Breast epithelium (tissue), 4 donors: ENCODE measurements around the gene SLC44A1. TPM values are rescaled to one million over a fixed set of nuclear protein-coding genes. Genes with fewer than 3 reads are reported as not detected.
"Not testable (repeated sequence)": the region's sequence is repeated elsewhere in the genome, so short reads cannot be mapped to it uniquely, and the experiment has no call there.

ENCODE experiments used
- DNase-seq, 2 donors: peaks; one replicate each; pipeline ENCODE4 v3.0.0-alpha.2; 2019; ENCODE audit warnings: low spot score in 2 of 2
- H3K27ac ChIP-seq, 2 donors: fragments of 200-600 bp; sonication (generic) in 1 of 2; one replicate each; pipeline ENCODE4 v1.5.1; 2016 to 2019; ENCODE audit warnings: mild to moderate bottlenecking in 1 of 2
- H3K27me3 ChIP-seq, 2 donors: fragments of 200-600 bp; sonication (generic) in 1 of 2; one replicate each; pipeline versions ENCODE4 v1.5.1 to v1.6.0; 2017 to 2019; ENCODE audit warnings: control low read depth in 1 of 2, mild to moderate bottlenecking in 1 of 2
- H3K36me3 ChIP-seq: fragments of 200-600 bp; one replicate; pipeline ENCODE4 v1.5.1; 2019
- H3K4me1 ChIP-seq, 2 donors: fragments of 200-600 bp; sonication (generic); one replicate each; pipeline ENCODE4 v1.5.1; 2016 to 2019; ENCODE audit warnings: control low read depth in 1 of 2
- H3K4me3 ChIP-seq, 3 donors: fragments of 200-600 bp; sonication (generic); 1 replicate in 2 of 3; 2 replicates in 1 of 3; pipeline ENCODE4 v1.5.1; 2016 to 2019; ENCODE audit warnings: mild to moderate bottlenecking in 3 of 3, moderate library complexity in 2 of 3
- H3K9me3 ChIP-seq, 2 donors: fragments of 200-600 bp; sonication (generic) in 1 of 2; one replicate each; pipeline ENCODE4 v1.5.1; 2016 to 2019; ENCODE audit warnings: control low read depth in 1 of 2
- CTCF ChIP-seq, 3 donors: fragments of 450-650 bp; IDR thresholded peaks; one replicate each; pipeline ENCODE4 v1.5.1; 2016 to 2017; ENCODE audit warnings: antibody characterized with exemption in 3 of 3, mild to moderate bottlenecking in 3 of 3, moderate library complexity in 3 of 3
- POLR2A ChIP-seq: fragments of 450-650 bp; IDR thresholded peaks from one replicate; pipeline ENCODE4 v1.6.1; 2016; ENCODE audit warnings: antibody characterized with exemption, mild to moderate bottlenecking, moderate library complexity
- POLR2AphosphoS5 ChIP-seq, 3 donors: sonication (generic); formaldehyde crosslinking; IDR thresholded peaks; one replicate each; pipeline ENCODE4 v1.6.1; 2017; ENCODE audit warnings: antibody characterized with exemption in 3 of 3
- intact Hi-C: fragments of 100-400 bp; cut with DNase I; formaldehyde crosslinking; loops from one replicate; pipeline ENCODE4 v1.15.1; 2023; ENCODE audit warnings: low total_unique reads
- total RNA-seq, 3 donors: library from RNA; depleted of rRNA; stranded (reverse); fragments of >200 nt; gene quantifications; one replicate each; pipeline ENCODE4 v1.1.0, GENCODE V29; 2016

SLC44A1 gene
- total RNA-seq, 3 donors from 2014 or later = 53.7 to 62.6 (median 61.1) TPM

- H3K4me3 ChIP-seq = no peak overlapping the region
Measured at GRCh38 chr9:105251733-105252404, 7.4 kb downstream of the SLC44A1 start.

GRCh38 chr9:105252405-105252756 is 7.9 kb downstream of the SLC44A1 start:
- TF ChIP-seq CTCF (IDR thresholded peaks at IDR 0.05) (no peak), POLR2A (no peak), POLR2AphosphoS5 (IDR thresholded peaks at IDR 0.05) (no peak)
- intact Hi-C loops = no loop called here
- Histone ChIP-seq H3K27ac (no peak overlapping the region), H3K4me3 (no peak overlapping the region), H3K27me3 (no peaks in the 10 kb centered on the region), H3K9me3 (no peaks in the 10 kb centered on the region), H3K4me1 (no peaks in the 10 kb centered on the region), H3K36me3 (no peaks in the 10 kb centered on the region)
- DNase-seq = no peak

More at GRCh38 chr9:105251733-105252404, 7.4 kb downstream of the SLC44A1 start:
- Histone ChIP-seq H3K36me3 (no peaks in the 10 kb centered on the region), H3K4me1 (no peaks in the 10 kb centered on the region), H3K9me3 (no peaks in the 10 kb centered on the region), H3K27me3 (no peaks in the 10 kb centered on the region), H3K27ac (no peak overlapping the region)
- no peak for DNase-seq
- TF ChIP-seq POLR2A (no peak), CTCF (IDR thresholded peaks at IDR 0.05) (no peak), POLR2AphosphoS5 (IDR thresholded peaks at IDR 0.05) (no peak)
- intact Hi-C loops = no loop called here

GRCh38 chr9:105254226-105254625 is 9.8 kb downstream of the SLC44A1 start:
- Histone ChIP-seq H3K27me3 (no peaks in the 10 kb centered on the region), H3K27ac (no peak overlapping the region), H3K36me3 (no peaks in the 10 kb centered on the region), H3K9me3 (no peaks in the 10 kb centered on the region), H3K4me1 (peaks cover 0 to 3% of the 10 kb centered on the region in 2 donors), H3K4me3 (no peak overlapping the region)
- intact Hi-C loops = no loop called here
- no peak for DNase-seq
- TF ChIP-seq POLR2A (no peak), CTCF (IDR thresholded peaks at IDR 0.05) (no peak), POLR2AphosphoS5 (IDR thresholded peaks at IDR 0.05) (no peak)

GRCh38 chr9:105255421-105255820 is 11.0 kb downstream of the SLC44A1 start:
- TF ChIP-seq POLR2A (no peak), CTCF (IDR thresholded peaks at IDR 0.05) (no peak), POLR2AphosphoS5 (IDR thresholded peaks at IDR 0.05) (no peak)
- DNase-seq = no peak
- Histone ChIP-seq H3K9me3 (no peaks in the 10 kb centered on the region), H3K4me1 (peaks cover 0 to 3% of the 10 kb centered on the region in 2 donors), H3K36me3 (no peaks in the 10 kb centered on the region), H3K4me3 (no peak overlapping the region), H3K27ac (no peak overlapping the region), H3K27me3 (no peaks in the 10 kb centered on the region)
- intact Hi-C loops = no loop called here

GRCh38 chr9:105256569-105256968 is 12.1 kb downstream of the SLC44A1 start:
- H3K9me3 ChIP-seq, H3K27ac ChIP-seq, H3K36me3 ChIP-seq, H3K4me1 ChIP-seq, DNase-seq, H3K27me3 ChIP-seq, intact Hi-C loops, H3K4me3 ChIP-seq: not testable (repeated sequence)
